ENCODE results near the gene FAM222A.
"Not testable (repeated sequence)": the region's sequence is repeated elsewhere in the genome, so short reads cannot be mapped to it uniquely, and the experiment has no call there.

GRCh38 chr12:109694629-109695028, 19.0 kb upstream of the FAM222A start:
- not testable (repeated sequence) for TF ChIP-seq YY1 (IDR thresholded peaks at IDR 0.05; ENCODE audit: insufficient read depth, insufficient read length); ZNF274 (IDR thresholded peaks at IDR 0.05; ENCODE audit: low read depth, low read length)

Measured in NT2/D1 (cell line).